Fibroblast of villous mesenchyme (primary cell): ENCODE results near the gene CCNA2. TPM values are rescaled to one million over a fixed set of nuclear protein-coding genes. Genes with fewer than 3 reads are reported as not detected.

Experiments
- DNase-seq: peaks from one replicate; pipeline ENCODE4 v3.0.0-alpha.2; 2010; ENCODE audit warnings: low read depth
- H3K4me3 ChIP-seq: 2 replicates; pipeline ENCODE4 v1.5.1; 2011; ENCODE audit warnings: low read depth, mild to moderate bottlenecking, low read length
- CTCF ChIP-seq: IDR thresholded peaks from 2 replicates; pipeline ENCODE4 v1.5.1; 2012; ENCODE audit warnings: low read depth, mild to moderate bottlenecking, low read length; ENCODE audit not compliant: insufficient read depth
- total RNA-seq: library from RNA; depleted of rRNA; stranded (reverse); fragments of >200 nt; gene quantifications from 2 replicates; pipeline ENCODE4 v1.2.3, GENCODE V29; 2012

CCNA2 gene
- total RNA-seq, 1 donor, result 54.0 TPM

- DNase-seq, result no peak
- H3K4me3 ChIP-seq, result no peak overlapping the region
- TF ChIP-seq CTCF, result no peak
Observed at GRCh38 chr4:121814756-121815155, 8.9 kb downstream of the CCNA2 start.

DNA sequence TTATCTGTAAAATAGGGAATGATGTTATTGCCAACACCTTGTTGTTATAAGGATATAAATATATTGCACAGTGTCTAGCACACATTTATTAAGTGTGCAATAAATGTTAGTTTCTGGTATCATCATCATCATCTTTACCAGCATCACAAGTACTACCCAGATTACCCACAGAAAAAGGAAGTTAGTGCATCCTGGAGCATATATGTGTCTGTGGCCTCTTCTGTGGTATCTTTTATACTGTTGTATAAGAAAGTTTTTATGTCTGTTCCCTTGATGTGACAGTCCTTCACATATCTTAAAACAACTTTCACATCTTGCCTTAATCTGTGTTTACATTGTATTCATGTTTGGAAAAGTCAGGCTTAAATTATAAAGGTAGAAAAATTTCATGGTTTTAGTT, 12.6 kb downstream of the CCNA2 start:
- no peak for DNase-seq
- no peak overlapping the region for H3K4me3 ChIP-seq
- TF ChIP-seq CTCF, result no peak

DNA sequence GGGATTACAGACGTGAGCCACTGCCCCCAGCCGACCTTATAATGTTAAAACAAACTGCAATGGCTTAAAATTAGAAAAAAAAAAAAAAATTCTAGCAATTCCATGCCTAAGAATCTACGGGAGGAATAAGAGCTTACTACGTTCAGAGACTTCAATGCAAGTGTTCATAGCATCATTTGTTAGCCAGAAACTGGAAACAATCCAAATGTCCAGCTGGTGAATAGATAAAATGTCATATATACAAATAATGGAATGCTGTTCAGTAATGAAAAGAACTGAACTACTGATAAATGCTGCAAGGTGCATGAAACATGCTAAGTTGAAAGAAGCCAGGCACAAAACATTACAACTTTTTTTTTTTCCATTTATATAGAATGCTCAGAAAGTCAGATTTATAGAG, 17.3 kb downstream of the CCNA2 start:
- no peak for TF ChIP-seq CTCF
- no peak overlapping the region for H3K4me3 ChIP-seq
- no peak for DNase-seq

DNA sequence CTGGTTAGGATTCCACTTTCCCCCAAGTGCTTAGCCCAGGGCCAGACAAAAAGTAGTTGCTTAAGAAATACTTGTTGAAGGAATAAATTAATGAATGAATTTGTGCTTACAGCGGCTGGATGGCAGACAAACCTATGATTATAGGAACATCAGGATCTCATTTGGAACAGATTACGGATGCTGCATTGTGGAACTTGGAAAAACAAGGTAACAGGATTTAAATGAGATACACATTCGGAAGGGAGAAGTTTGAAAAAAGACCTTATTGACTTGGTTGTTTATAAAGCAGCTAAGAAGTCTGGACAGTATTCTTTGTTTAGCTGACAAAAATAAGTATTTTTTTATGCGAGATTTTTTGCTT, 22.0 kb downstream of the CCNA2 start:
- DNase-seq, result no peak
- H3K4me3 ChIP-seq, result peak overlapping the region; percentile 94
- TF ChIP-seq CTCF, result no peak

DNA sequence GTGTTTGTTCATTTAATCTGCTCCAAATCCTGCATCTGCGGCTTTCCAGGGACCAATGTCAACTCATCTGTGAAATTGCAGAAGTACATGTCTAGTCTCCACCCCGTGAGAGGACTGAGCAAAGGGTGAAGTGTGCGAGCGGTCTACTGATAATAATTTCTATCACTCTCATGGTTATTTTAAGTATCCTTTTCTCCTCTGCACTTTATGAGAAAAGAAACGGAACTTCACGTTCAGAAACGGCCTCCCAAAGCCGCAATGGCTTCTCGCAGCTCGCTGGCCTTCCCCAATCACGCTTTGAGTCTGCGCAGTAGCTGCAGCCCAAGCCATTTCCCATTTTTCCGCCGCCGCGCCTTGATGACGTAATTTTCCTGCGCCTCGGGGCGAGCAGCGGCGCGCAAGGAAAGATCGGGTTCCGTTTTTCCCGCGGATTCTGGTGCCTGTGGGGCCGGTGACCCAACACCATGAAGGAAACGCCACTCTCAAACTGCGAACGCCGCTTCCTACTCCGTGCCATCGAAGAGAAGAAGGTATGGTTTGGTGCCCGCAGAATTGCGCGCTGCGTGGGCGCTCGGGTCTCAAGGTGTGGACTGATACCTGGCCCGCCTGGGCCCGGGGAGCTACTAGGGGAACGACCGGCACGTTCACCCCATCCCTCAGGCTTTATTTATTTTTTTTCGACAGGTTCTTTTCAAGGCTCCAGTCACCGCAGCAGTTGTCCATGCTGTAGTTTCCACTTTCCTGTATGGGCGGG, 22.5 kb downstream of the CCNA2 start, which contains the start of gene EXOSC9:
EXOSC9 (plus strand) TSS at position 363 of the 754 bp plus-strand sequence; CDS start at position 465, 102 bp downstream.
- DNase-seq, result peak; percentile 96
- TF ChIP-seq CTCF, result no peak
- H3K4me3 ChIP-seq, result peak within 1 kb of the TSS; percentile 94

DNA sequence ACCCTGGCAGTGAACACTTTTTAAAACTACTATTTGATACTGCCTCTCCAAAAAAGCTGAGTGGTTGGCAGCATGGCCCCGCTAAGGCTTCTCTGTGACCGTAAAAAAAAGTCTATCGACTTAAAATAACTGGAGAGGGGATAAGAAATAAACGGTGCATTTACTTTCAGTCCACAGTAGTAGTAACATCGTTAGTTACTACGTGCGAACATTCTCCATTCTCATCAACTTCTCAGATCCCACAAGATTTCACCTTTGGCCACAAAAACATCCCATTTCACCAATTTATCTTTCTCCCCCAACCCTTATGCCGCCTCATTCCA, 23.1 kb downstream of the CCNA2 start:
- peak overlapping the region; percentile 94 for H3K4me3 ChIP-seq
- no peak for TF ChIP-seq CTCF
- DNase-seq, result no peak

DNA sequence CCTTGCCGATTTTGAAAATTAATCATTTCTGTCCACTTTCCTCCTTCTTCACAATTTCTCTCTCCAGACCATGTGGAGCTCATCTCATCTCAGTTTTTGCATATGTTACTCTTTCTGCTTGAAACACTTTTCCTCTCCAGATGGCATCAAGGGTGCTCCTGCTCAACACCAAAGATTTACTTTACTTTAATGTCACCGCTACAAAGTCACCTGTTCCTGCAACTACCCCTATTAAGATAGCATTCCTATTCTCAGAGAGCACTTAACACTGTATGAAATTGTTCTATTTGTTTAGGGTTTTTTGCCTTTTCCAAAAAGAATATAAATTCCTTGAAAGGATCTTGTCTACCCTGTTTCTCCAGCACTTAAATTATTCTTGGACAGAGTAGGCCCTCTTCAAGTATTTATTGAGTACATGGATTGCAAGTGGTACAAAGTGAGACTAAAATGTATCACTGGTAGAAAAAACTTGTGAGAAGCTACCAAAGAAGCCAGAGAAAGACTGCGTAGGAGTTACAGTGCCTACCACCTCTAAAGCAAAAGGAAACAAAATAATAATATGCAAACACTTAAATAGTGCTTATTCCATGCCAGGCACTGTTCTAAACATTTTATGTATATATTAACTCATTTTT, 23.7 kb downstream of the CCNA2 start:
- no peak for DNase-seq
- no peak overlapping the region for H3K4me3 ChIP-seq
- no peak for TF ChIP-seq CTCF
